SK-N-MC (cell line): ENCODE data around the gene C1QTNF9.

Experiments
- DNase-seq: peaks from one replicate; pipeline ENCODE4 v3.0.0-alpha.2; 2011; ENCODE audit warnings: low read depth, low spot score
- H3K27ac ChIP-seq: fragments of 200-600 bp; sonication (generic); 2 replicates; pipeline ENCODE4 v1.5.1; 2016; ENCODE audit warnings: mixed run types
- H3K36me3 ChIP-seq: fragments of 200-600 bp; sonication (generic); 2 replicates; pipeline ENCODE4 v1.6.1; 2017; ENCODE audit warnings: antibody characterized with exemption, low read length, mixed read lengths; ENCODE audit not compliant: insufficient read depth
- H3K4me3 ChIP-seq: fragments of 200-600 bp; sonication (generic); 2 replicates; pipeline ENCODE4 v1.5.1; 2016
- H3K9ac ChIP-seq: fragments of 200-600 bp; sonication (generic); 2 replicates; pipeline ENCODE4 v1.8.0; 2017; ENCODE audit warnings: mixed run types, mixed read lengths; ENCODE audit not compliant: insufficient read length
- H3K9me3 ChIP-seq: fragments of 200-600 bp; sonication (generic); 2 replicates; pipeline ENCODE4 v1.6.1; 2017; ENCODE audit warnings: low read depth, mild to moderate bottlenecking, antibody characterized with exemption, low read length, moderate library complexity, mixed read lengths
- EZH2 ChIP-seq: fragments of 200-600 bp; sonication (generic); IDR thresholded peaks from one replicate; pipeline ENCODE4 v1.6.1; 2017; ENCODE audit warnings: antibody characterized with exemption
- FOXP2 ChIP-seq: optimal IDR thresholded peaks from 2 replicates; pipeline ENCODE3; 2011; ENCODE audit warnings: mild to moderate bottlenecking, moderate library complexity; ENCODE audit not compliant: insufficient read depth; ENCODE audit errors: extremely low read length, control extremely low read depth
- POLR2AphosphoS5 ChIP-seq: IDR thresholded peaks from 2 replicates; pipeline ENCODE4 v1.6.1; 2012; ENCODE audit warnings: mild to moderate bottlenecking, low read depth, low read length, borderline replicate concordance

Gene C1QTNF9

DNA sequence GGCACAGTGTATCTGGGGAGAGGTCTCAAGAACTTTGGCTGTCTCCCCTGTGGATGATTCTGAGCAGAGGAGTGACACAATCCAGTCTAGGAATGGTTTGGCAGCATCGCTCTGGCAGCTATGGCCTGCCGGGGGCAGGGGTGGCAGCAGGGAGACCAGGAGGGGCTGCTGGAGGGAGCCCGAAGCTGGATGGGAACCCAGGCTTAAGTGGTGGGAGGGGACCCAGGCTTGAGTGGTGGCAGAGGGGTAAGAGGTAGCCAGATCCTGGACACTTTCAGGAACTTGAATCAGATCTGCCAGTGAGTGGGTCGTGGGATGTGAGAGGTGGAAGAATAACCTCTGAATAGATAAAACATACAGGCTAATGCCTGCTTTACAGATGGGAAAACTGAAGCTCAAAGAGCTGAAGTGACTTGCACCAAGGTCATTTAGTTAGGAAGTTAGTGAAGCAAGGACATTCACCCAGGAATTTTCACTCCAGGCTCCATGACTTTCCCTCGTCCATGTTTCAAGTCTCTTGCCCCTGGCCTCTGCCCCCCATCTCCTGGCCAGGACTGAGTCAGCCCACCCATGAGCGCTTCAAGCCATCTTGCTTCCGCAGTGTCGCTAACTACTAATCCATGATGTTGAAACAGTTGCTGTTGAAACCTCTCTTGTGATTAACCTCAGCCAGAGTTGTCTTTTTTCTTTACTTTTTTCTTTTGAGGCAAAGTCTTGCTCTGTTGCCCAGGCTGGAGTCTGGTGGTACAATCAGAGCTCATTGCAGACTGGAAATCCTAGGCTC lies 29.9 kb upstream of the C1QTNF9 start:
- H3K9me3 ChIP-seq = no peaks in the 10 kb centered on the region
- no peaks in the 10 kb centered on the region; the same call in 1 of the 2 replicates for H3K36me3 ChIP-seq
- peak overlapping the region; percentile 77 for H3K9ac ChIP-seq
- DNase-seq = no peak
- H3K27ac ChIP-seq = peak overlapping the region; percentile 99
- peak overlapping the region; percentile 67 for H3K4me3 ChIP-seq
- no peak for TF ChIP-seq EZH2
- no peak for TF ChIP-seq POLR2AphosphoS5
- no peak for TF ChIP-seq FOXP2

DNA sequence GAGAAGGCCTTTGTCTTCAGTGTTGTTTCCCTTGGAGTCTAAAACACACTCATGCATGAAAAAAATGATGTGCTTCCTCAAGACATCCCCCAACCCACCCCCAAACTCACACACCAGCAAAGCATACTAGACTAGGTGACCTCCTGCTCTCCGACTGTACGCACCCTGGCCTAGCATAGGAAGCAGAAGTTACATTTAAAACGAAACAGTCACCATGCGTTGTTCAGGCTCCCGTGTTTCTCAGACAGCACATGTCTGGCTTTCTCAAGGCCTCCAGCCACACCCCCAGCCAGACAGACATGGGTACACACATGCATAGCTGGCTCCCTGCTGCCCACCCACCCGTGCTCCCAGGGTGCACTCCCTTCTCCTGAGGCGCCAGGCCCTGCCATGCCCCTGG lies 28.7 kb upstream of the C1QTNF9 start:
- Histone ChIP-seq H3K27ac (peak overlapping the region; percentile 99), H3K9me3 (no peaks in the 10 kb centered on the region), H3K9ac (peak overlapping the region; percentile 77), H3K36me3 (peaks cover 5% of the 10 kb centered on the region), H3K4me3 (no peak overlapping the region)
- no peak for DNase-seq
- no peak for TF ChIP-seq POLR2AphosphoS5
- no peak for TF ChIP-seq EZH2

DNA sequence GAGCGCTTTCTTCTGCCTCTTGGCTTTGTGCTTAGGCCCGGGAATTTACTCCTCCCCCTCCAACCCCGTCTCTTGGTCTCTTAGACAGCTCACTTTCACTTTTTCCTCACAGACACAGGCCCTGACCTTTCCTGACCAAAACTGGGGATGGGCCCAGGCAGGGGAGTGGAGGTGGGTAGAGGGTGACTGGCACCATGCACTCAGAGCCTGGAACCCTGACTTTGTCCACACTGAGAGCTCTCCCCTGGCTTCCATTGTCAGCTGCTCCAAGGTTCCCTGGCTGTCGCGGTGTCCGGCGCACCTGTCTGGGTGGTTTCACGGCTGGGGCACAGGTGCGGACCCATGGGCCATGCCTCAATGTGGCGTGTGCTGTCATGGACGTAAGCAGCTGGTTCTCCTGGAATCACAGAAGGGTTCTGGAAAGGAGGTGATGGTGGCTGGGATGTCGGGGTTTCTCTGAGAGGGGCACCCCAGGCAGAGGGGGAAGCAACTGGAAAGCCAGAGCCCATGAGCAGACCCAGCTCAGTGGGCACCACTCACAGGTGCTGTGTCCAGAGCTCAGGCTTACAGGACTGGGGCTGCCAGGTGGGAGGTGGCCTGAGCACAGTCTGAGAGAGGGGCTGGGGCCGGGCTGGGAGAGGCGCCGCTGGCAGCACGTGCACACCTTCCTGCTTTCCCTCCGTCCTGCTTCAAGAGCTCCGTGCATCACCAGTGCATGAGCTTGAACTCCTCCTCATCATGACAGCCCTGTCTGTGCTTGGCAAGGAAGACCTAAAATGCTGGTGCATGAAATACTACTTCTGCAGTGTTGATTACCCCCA lies 28.0 kb upstream of the C1QTNF9 start:
- Histone ChIP-seq H3K9ac (peak overlapping the region; percentile 77), H3K36me3 (peaks cover 5% of the 10 kb centered on the region), H3K4me3 (no peak overlapping the region), H3K9me3 (no peaks in the 10 kb centered on the region), H3K27ac (peak overlapping the region; percentile 99; the same call in 1 of the 2 replicates)
- no peak for TF ChIP-seq POLR2AphosphoS5
- no peak for TF ChIP-seq EZH2
- TF ChIP-seq FOXP2 = no peak
- DNase-seq = no peak

DNA sequence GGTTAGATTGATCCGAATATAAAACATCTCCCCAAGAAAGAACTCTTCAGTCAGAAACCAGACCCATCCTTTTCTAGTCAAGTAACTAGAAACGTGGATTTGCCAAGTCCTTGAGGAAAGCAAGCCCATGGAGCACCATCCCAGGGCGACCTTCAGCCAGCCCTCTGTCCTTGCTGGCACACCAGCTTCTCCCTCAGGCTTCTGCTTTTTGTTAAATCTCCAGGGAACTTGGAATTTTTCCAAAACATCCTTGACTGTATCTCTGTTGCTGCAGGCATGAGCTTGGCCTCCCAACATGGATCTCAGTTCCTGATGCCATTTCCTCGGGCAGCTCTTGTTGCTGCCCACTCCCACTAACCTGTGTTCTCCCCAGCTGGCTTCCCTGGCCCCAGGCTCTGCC lies 27.1 kb upstream of the C1QTNF9 start:
- no peak for TF ChIP-seq EZH2
- H3K9me3 ChIP-seq = no peaks in the 10 kb centered on the region
- H3K9ac ChIP-seq = no peak overlapping the region
- peak overlapping the region; percentile 30; the same call in 1 of the 2 replicates for H3K27ac ChIP-seq
- peaks cover 8% of the 10 kb centered on the region for H3K36me3 ChIP-seq
- DNase-seq = no peak
- no peak overlapping the region for H3K4me3 ChIP-seq

DNA sequence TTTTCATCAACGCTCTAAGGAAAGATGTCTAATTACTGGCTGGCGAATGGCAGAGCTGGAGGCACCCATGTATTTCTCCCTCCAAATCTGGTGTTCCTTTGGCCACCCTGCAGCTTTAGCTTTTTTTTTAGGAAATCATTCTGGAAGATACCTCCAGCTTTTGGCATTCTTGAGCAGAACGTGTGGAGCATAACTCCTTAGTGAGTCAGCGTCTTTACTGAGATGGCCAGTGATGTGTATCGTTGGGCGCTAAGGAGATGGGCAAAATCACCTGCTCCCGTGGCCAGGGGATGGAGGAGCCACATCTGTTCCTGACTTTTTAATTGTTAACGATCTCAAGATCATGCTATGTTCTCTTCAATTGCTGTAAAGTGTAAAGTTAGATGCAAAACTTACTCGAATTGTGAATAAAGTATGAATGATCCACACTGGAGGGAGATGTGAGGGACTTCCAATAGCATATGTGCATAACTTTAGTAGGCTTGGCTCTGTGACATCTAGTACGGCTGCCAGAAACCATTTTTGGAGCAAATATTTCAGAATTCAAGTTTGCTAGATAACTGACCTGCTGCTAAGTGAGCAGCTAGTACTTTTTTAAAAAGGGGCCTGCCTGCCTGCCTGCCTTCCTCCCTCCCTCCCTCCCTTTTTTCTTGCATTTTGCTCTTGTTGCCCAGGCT lies 24.4 kb upstream of the C1QTNF9 start:
- TF ChIP-seq EZH2 = no peak
- H3K36me3 ChIP-seq = peaks cover 31% of the 10 kb centered on the region
- no peak for DNase-seq
- no peak overlapping the region for H3K4me3 ChIP-seq
- H3K27ac ChIP-seq = no peak overlapping the region
- H3K9ac ChIP-seq = no peak overlapping the region
- H3K9me3 ChIP-seq = no peaks in the 10 kb centered on the region

DNA sequence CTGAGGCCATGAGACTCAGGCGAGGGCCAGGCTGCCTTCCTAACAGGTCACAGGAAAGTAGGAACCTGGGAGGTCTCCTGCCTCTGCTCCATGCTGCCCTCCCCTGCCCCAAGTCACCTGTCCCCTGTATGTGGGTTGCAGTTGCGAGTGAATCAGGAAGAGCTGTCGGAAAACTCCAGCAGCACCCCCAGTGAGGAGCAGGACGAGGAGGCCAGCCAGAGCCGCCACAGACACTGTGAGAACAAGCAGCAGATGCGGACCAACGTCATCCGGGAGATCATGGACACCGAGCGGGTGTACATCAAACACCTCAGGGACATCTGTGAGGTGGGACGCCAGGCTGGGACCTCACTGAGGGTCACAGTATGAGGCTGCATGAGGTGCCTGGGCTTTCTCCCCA lies 22.8 kb upstream of the C1QTNF9 start:
- Histone ChIP-seq H3K9ac (no peak overlapping the region), H3K9me3 (no peaks in the 10 kb centered on the region), H3K27ac (no peak overlapping the region), H3K4me3 (no peak overlapping the region), H3K36me3 (peaks cover 44% of the 10 kb centered on the region)
- TF ChIP-seq EZH2 = no peak
- no peak for TF ChIP-seq POLR2AphosphoS5
- TF ChIP-seq FOXP2 = no peak
- DNase-seq = no peak

DNA sequence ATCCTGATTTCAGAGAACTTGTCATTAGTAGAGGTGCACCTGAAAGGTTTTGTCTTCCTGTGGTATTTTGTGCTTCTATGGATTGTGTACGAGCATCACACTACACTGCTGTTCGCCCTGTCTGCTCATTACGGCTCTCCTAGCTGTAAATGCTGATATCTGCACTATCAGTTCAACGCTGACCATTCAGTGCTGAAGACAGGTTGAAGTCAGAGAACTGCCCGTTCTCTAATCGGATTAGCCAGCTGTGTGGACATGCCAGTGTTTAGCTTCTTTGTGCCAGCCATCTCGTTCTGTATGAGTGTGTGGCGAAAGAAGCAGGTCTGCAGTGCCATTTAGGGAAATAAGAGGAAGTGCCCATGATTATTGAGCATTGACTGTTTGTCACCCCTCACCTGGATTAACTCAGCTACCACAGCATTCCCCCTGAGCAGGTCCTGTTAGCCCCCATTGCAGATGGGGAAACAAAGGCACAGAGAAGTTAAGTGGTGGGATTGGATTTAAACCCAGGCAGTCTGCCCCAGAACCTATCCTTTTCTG lies 21.6 kb upstream of the C1QTNF9 start:
- no peak overlapping the region for H3K27ac ChIP-seq
- H3K9ac ChIP-seq = no peak overlapping the region
- no peak overlapping the region for H3K4me3 ChIP-seq
- DNase-seq = no peak
- TF ChIP-seq EZH2 (no peak), POLR2AphosphoS5 (no peak), FOXP2 (no peak)
- H3K9me3 ChIP-seq = no peaks in the 10 kb centered on the region
- peaks cover 51% of the 10 kb centered on the region for H3K36me3 ChIP-seq

DNA sequence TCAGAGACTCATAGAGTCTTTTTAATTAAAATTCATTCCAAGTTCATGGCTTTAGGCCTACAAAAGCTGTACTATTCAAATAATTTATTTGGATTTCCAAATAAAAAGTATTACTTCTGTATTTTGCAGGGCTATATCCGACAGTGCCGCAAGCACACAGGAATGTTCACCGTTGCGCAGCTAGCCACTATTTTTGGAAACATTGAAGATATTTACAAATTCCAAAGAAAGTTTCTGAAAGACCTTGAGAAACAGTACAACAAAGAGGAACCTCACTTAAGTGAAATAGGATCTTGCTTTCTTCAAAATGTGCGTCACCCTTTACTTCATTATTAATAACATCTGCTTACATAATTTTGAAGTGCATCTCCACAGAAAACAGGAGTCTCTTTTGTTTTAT lies 20.5 kb upstream of the C1QTNF9 start:
- peaks cover 51% of the 10 kb centered on the region for H3K36me3 ChIP-seq
- no peak overlapping the region for H3K4me3 ChIP-seq
- H3K27ac ChIP-seq = peak overlapping the region; percentile 52
- H3K9ac ChIP-seq = no peak overlapping the region
- no peak for DNase-seq
- TF ChIP-seq POLR2AphosphoS5 (no peak), FOXP2 (no peak), EZH2 (no peak)
- H3K9me3 ChIP-seq = no peaks in the 10 kb centered on the region
